ENCODE results near the gene MARCHF10.
"Not testable (repeated sequence)": the region's sequence is repeated elsewhere in the genome, so short reads cannot be mapped to it uniquely, and the experiment has no call there.

The MARCHF10 gene

DNA sequence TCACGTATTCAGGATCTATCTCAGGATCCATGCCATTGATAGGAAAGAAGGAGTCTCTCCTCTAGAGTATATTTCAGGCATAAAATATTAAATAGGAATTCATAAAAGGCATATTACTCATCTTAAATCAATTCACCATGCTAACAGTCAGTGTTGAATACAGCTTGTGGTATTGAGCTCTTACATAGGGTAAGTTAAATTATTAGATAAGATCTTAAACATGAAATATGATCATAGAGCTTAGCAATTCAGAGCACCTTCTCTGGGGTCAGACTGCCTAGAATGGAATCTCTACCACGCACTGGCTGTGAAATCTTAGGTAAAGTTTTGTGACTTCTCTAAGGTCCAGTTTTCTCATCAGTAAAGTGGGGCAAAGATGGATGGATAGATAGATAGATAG, 20.7 kb downstream of the MARCHF10 start:
- no peak for DNase-seq

DNA sequence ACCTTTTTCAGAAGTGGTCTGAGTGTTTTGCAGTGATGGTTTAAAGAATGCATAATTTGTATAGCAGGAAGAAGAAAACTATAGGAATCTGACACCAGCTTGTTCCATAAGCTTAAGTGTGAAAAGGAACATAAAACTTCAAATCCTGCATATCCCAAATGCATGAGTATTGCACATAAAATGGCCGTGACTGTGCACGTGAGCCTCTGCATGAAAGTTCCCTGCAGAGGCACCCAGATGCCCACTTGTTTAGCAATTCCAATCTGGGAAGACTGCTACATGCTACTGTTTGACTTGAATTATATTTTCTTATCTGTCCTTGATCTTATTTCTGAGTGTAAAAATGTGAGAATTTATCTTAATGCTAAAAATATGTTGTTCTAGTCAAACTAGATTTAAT, 21.5 kb downstream of the MARCHF10 start:
- no peak for DNase-seq

DNA sequence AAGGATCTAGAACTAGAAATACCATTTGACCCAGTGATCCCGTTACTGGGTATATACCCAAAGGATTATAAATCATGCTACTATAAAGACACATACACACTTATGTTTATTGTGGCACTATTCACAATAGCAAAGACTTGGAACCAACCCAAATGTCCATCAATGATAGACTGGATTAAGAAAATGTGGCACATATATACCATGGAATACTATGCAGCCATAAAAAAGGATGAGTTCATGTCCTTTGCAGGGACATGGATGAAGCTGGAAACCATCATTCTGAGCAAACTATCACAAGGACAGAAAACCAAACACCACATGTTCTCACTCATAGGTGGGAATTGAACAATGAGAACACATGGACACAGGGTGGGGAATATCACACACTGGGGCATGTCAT, 22.1 kb downstream of the MARCHF10 start:
- not testable (repeated sequence) for DNase-seq

DNA sequence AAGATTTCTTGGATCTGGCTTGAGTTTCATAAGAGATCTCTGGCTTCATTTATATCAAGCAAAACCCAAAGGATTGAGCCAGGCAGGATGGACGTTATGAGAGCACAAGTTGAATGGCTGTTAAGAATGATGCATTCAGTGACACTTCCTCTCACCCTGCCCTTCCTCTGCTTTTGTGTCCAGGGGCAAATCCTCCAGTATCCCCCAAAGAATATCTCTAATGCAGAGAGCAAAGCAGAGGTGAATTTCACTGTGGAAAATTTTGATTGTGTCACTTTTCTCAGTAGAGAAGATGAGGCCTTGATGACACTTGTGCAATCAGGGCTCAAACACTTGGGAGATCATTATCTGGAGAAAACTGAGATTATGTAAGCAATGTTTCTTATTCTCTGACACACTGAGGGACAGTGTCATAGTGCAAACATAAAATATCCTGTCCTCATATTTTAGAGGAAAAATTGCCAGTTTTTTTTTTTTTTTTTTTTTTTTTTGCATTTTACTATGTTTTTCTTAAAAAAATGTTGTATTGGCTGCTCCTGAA, 25.3 kb downstream of the MARCHF10 start:
- no peak for DNase-seq

DNA sequence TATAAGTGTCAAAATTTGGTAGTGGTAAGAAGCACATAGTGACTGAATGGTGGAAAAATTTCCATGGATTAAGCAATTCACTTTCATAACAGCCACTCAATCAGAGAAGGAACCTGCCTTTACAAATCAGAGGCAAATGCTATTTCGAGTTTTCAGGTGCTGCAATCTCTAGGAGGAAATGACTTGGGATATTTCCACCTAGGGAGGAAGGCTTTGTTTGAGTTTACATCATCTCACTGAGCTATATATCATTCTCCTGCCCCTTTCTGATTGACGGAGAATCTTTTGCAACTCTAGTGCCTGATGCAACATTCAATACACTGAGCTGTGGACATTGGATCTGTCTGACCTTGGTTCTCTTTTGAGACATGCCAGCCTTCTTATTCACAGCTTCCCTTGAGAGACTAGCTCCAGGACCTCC, 26.3 kb downstream of the MARCHF10 start:
- no peak for DNase-seq

DNA sequence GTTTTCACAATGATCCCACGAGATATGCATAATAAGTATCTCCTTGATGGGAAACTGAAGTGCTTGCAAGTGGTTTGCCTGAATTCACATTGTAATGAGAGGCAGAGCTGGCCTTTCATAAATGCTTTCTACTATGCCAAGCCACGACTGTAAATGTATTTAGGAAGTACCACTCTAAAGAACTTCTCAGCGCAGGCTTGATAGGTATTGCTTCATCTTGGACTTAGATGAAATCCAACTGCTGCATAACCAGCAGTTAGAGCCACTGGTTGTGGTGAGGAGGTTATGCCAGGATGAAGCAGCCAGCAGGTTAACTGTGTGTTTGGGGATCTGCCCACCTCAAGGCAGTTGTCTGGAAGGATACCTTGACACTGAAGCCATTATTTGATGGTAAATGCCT, 26.8 kb downstream of the MARCHF10 start:
- DNase-seq: no peak

DNA sequence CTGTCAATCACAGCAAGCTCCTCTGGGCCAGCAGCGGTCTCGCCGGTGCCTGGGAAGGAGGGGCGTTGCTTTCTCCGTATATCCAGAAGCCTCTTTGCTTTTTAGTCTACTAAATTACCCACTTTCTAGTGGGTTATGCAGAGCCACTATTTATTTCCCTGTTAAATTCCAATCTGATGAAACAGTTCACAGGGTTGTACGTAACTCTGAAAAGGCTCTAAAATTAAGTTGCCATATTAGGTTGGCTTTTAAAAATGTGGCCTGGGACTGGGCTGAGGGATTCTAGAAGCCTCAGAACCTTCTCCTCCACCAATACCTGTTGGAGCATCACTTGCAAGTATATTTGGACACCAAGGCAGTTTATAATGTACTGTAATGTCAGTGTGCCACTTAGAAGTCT, 27.2 kb downstream of the MARCHF10 start:
- DNase-seq: no peak

DNA sequence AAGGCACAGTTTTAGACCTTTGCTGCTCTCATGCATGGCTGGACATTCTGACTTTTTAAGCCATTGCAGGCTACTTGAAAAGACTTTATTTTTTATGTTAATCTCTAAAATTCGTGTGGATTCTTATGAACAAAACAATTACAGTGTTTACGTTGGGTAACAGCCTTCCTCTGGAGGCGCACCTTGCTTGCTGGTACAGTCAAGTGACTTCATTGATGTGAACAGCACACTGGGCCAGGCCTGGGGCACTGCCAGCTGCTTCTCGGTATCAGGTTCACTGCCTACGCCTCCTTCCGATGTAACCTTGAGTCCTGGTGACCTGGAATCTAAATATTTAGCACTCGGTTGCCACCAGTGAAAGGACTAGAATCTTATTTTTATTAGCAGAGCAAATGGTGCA, 27.8 kb downstream of the MARCHF10 start:
- DNase-seq: no peak

DNA sequence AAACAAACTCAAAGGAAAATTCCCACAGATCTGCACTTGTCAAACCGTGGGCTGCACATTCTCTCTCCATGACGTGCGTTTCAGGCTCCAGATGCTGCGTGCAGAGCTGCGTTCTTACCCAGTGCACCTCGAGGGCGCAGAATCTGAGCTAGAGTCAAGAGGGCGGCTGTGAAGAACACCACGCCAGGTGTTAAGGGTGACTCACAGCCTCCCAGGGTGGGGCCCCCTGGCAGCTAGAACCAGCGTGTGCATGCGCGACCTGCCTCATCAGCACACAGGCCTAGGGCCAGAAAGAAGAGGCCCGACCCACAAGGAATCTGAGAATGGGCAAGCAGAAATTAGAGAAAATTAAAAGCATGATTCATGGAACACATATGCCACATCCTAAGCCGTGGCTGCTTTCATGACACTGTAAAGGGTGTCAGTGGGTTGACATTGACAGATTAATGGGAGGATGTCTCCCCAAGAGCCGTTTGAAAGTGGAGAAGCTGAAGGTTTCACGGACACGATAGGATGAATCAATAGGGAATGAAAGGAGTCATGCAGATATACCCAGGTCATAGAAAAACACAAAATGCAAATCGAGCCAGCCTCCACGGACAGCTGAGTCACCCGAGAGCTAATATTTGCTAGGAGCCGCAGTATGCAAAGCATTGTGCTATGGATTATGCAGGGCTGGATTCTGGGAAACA, 29.0 kb downstream of the MARCHF10 start:
- DNase-seq: peak; percentile 45

DNA sequence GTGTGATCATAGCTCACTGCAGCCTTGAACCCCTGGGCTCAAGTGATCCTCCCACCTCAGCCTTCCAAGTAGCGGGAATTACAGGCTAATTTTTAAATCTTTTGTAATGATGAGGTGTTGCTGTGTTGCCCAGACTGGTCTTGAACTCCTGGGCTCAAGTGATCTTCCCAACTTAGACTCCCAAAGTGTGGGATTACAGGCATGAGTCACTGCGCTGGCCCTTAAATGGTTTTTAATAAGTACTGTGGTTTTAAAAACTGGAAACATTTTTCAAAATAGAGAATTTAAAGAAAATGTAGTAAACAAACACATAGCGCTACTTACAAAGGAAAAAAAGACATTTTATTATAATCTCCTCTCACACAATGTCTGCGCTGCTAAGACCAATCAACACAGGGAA, 32.2 kb downstream of the MARCHF10 start:
- DNase-seq: no peak

DNA sequence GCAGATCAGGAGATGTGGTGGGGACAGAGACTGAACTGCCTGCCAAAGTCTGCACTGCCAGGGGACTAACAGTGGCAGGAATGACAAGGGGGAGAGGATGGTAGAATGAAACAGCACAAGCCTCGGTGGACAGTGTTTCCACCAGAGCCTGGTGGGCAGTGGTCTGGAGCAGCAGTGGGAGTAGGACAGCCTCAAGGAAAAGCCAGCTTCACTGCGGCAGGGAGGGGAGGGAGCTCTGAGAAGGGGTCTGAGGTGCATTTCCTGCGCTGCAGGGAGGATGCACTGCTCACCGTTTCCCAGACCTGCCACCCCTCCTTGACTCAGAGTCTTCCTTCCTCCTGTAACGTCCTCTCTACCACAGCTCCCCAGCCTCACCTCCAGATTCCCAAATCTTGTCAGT, 33.8 kb downstream of the MARCHF10 start:
- DNase-seq: no peak

DNA sequence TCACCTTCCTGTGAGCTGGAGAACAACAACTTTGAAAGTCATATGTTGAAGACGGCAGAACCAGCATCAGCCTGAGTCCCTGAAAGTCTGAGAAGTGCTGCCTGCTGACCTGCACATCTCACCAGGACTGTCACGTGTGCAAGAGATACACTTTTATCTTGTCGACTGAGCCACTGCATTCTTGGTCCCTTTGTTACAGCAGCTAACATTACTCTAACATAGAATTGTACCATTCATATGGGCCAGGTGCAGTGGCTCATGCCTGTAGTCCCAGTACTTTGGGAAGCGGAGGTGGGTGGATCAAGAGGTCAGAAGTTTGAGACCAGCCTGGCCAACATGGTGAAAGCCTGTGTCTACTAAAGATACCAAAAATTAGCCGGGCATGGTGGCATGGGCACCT, 40.1 kb downstream of the MARCHF10 start:
- DNase-seq: no peak

DNA sequence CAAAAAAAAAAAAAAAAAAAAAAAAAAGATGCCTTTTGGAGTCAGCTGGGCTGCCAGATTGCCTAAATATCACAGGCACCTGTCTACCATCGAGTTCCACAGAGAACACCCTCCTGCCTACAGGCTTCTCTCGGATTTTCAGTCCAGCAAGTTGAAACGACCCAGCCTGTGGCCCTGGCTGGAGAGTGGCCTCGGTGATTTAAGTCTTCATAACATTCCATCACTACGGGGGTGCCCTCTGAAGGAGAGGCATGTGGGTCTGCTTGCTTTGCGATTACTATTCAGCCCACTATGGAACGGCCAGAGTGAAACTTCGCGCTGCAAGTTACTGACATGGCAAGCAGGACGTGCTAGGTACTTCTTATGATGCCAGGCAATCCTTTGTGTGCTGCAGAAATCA, 42.8 kb downstream of the MARCHF10 start:
- no peak for DNase-seq

DNA sequence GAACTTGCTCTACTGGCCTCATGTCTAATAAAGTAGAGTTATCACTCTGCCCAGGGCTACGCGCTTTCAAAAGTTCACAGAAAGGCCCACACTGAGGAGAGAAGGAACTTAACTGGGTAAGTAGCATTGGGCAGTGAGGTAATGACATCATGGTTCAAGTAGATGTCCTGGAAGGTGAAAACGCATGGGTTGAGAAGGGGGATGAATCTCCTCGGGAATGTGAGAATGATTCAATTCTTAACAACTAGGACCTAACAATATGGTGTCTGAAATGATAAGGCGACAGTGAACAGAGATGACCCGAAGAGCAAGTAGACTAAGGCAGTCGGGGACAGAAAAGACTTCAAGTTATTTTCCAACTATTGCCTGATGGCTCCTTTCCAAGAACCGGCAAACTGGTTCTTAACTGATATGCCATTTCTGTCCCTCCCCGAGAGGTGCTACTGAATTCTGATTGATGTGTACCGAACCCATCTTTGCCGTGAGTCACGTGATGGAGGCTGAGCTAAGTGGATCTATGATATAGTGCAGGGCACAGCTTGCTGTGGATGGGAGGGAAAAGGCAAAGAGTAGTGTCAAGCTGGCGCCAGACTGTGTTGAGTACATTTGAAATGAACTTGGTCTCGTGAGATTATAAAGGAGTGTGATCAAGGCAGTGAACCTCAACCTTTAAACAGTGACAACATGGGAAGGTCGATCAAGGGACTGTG, 44.1 kb downstream of the MARCHF10 start:
- DNase-seq: peak; percentile 15

DNA sequence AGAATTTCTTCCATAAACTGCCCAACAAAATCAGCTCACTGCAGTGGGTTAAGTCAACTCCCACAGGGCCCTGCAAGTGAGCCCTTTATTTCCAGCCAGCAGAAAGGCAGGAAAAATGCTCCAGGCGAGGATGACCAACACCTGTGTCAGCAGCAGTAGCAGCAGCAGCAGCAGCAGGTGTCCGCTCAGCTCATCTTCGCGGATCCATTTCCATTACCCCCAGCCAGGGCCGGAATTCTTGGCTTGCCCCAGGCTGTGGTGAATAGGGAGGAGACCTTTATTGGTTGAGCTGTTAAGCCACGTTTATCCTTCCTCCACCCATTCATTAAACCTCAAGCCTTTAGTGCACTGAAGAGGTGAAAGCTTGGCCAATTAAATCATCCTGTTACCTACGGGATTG, 46.2 kb downstream of the MARCHF10 start:
- DNase-seq: peak; percentile 73

DNA sequence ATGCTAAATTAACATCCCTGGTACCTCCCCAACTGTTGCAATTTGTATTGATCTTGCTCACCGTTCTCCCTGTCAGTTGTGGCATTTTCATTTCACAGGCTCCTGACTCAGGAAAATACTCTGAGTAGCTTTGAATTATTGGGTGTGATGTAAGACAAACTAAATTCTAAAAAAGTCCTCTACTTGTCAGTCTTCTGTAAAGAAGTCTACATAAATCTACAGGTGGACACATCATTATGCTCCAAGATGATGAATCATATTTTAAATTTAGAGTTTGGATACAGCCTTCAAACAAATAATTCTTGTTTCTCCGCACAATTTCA, 47.2 kb downstream of the MARCHF10 start:
- no peak for DNase-seq

DNA sequence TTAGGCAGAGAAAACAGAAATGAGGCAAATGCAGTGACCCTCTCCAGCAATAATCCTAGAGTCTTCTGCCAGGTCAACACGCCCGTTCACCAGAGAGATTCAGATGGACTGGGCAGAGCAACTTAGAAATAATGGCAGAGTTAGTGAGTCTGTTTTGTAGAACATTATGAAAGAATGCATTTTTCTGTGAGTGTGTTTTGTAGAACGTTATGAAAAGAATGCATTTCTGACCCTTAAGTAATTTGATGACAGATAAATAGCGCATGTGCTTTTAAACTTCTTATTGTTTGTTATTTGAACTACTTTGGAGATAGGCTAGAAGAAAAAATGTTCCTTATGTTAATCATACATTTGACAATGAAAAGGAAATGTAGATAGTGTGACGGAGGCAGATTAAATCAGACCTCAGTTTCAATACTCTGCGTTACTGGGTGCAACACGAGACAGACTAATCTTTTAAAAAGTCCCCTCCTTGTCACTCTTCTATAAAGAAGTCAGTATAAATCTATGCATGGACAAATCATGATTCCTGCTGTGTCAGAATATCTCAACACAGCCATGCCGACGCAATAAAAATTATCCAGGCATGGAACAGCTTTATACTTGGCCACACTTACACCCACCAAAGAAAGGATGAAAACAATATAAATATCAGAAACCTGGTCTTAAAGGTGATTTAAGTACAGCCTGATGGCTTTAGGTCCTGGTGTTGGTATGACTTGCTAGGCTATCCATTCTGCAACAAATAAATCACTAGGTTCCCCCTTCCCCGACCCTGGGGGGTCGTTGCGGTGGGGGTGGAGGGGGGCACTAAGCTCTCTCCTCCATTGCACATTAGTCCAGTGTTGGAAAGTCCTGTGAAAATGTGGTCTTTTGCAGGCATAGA, 47.8 kb downstream of the MARCHF10 start:
- no peak for DNase-seq

DNA sequence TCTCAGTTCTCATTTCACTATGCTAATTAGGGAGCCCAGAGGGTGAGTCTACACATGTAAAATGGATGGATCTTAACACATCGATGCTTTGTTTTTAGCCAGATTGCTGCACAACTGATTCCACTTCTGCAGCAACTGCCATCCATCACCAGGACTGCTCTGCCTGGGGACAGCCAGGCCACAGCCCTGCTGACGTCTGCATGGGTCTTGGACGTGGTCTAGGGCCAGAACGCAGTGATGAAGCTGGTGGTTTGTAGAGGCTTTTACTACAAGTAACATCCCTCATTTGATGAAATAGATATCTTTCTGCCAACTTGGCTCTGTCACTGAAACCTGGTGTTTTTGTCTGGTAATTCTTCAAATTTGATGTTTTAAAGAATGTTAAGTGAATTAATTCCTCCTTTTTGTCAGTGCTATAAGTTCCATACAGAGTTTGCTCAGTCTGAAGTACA, 50.6 kb downstream of the MARCHF10 start:
- DNase-seq: no peak

DNA sequence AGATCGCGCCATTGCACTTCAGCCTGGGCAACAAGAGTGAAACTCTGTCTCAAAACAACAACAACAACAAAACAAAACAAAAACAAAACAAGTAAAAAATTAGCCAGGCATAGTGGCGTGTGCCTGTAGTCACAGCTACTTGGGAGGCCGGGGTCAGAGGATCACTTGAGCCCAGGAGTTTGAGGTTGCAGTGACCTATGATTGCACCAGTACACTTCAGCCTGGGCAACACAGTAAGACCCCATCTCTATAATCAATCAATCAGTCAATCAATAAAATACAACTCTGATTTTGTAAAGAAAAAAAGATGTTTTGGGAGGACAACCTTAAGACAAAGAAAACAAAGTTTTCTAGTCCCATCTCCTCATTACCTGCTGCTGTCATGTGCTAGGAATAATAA, 51.9 kb downstream of the MARCHF10 start:
- no peak for DNase-seq

DNA sequence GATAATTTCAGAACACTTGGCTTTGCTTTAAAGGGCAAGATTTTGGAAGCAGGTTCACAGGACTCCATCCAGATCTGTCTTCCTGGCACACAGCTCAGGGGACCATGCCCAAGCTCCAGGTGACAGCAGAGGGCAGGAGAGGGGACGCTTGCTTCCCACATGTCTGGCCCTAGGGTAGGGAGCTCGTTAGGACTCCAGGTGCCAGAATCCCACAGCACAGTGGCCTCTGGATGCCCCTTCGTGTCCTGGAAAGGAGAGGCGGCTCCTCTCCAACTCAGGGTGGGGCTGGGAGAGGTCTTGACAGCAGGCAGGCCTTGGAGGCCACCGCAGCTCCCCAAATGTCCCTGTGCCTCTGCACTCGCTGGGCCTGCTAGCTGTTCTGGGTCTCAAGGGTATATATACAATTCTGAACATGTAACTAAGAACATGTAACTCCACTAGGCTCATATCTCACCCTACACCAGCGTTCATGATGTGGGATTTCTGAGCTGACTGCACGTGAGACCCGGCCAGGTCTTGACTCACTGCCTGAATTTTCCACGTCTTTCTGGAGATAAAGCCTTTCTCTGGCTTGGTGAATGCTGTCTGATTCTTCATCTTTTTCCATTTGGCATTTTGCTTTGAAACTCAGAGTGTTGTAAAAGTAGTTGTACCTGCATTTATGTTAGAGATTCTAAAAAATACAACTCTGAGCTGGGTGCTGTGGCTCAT, 52.8 kb downstream of the MARCHF10 start:
- DNase-seq: no peak

DNA sequence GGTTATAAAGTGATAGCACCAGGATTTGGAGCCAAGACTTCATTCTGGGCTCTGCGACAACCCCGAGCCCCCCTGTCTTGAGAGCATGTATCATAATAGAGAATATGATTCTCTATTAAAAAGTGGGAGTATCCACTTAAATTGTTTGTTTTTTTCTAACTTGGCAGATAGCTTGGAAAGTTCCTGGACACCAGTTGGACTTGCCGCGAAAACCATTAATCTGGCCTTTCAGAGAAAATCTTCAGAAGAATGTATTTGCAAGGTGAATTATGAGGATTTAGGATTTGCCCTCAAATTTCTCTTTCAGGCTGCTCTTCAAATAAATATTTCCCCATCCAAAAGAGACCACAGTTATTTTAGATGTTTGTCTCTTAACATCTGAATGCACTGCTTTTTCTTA, 53.5 kb downstream of the MARCHF10 start:
- DNase-seq: no peak

DNA sequence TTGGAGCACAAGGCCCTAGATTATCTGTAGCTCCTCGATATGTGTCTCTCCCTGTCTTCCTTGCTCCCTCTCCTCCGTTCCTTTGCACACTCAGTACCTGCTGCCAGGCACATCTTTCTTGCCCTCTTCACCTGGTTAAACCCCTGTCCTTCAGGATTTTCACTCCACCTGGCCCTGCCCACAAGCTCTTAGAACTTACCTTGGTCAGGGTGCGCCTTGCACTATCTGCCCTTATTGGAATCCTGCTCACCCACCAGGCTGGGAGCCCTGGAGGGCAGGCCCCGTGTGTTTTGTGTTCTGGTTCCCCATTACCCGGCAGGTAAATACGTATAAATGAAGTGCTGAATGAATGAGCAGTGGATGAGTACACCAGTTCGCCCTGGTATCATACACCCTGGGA, 54.6 kb downstream of the MARCHF10 start:
- DNase-seq: no peak
